ENCODE data around the gene LILRB1. TPM values are rescaled to one million over a fixed set of nuclear protein-coding genes. Genes with fewer than 3 reads are reported as not detected.

Gene LILRB1
- total and polyA plus RNA-seq, 9 of the 15 experiments (the other 6 are each of a cell fraction or from before 2014, with no cell fraction given), result not detected

DNA sequence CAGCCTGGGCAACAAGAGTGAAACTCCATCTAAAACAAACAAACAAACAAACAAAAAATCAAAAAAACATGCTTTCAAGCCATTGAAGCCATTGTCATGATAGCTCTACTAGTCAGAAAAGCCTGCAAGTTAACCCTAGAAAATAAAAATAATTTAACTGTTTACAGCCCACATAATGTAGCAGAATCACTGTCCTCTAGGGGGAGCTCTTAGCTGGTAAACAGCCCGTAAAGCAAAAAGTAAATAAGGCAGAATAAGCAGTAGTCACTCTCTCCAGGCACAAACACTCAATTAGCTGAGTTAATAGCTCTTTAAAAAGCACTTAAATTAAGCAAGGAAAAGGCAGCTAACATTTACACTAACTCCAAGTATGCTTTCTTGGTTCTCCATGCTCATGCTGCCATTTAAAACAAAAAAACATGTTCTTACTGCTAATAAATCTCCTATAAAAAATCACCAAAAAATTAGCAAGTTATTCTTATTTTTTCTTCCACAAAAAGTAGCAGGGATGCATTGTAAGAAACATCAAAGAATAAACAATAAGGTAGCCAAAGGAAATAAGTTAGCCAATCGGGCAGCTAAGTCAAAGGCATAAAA, 43.8 kb downstream of the LILRB1 start (continued):
- TF ChIP-seq MAFK (IDR thresholded peaks at IDR 0.05; ENCODE audit: low read length) (no peak), ZZZ3 (IDR thresholded peaks at IDR 0.05) (no peak), POLR3G (IDR thresholded peaks at IDR 0.05; ENCODE audit: extremely low read depth, insufficient read length, insufficient replicate concordance) (no peak), POLR2H (tag; IDR thresholded peaks at IDR 0.05; ENCODE audit: low read depth) (no peak), FOXP1 (CRISPR knock-in tag; IDR thresholded peaks at IDR 0.05) (peak; percentile 50; the same call in 1 of the 2 replicates), ASH1L (IDR thresholded peaks at IDR 0.05; ENCODE audit: borderline replicate concordance, low read depth, partially characterized antibody) (no peak)
- TF ChIP-seq, protein P1, sequence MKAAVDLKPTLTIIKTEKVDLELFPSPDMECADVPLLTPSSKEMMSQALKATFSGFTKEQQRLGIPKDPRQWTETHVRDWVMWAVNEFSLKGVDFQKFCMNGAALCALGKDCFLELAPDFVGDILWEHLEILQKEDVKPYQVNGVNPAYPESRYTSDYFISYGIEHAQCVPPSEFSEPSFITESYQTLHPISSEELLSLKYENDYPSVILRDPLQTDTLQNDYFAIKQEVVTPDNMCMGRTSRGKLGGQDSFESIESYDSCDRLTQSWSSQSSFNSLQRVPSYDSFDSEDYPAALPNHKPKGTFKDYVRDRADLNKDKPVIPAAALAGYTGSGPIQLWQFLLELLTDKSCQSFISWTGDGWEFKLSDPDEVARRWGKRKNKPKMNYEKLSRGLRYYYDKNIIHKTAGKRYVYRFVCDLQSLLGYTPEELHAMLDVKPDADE (conservative IDR thresholded peaks at IDR 0.05; ENCODE audit: control insufficient read depth, low read depth, low read length), result no peak
- TF ChIP-seq, protein P2, sequence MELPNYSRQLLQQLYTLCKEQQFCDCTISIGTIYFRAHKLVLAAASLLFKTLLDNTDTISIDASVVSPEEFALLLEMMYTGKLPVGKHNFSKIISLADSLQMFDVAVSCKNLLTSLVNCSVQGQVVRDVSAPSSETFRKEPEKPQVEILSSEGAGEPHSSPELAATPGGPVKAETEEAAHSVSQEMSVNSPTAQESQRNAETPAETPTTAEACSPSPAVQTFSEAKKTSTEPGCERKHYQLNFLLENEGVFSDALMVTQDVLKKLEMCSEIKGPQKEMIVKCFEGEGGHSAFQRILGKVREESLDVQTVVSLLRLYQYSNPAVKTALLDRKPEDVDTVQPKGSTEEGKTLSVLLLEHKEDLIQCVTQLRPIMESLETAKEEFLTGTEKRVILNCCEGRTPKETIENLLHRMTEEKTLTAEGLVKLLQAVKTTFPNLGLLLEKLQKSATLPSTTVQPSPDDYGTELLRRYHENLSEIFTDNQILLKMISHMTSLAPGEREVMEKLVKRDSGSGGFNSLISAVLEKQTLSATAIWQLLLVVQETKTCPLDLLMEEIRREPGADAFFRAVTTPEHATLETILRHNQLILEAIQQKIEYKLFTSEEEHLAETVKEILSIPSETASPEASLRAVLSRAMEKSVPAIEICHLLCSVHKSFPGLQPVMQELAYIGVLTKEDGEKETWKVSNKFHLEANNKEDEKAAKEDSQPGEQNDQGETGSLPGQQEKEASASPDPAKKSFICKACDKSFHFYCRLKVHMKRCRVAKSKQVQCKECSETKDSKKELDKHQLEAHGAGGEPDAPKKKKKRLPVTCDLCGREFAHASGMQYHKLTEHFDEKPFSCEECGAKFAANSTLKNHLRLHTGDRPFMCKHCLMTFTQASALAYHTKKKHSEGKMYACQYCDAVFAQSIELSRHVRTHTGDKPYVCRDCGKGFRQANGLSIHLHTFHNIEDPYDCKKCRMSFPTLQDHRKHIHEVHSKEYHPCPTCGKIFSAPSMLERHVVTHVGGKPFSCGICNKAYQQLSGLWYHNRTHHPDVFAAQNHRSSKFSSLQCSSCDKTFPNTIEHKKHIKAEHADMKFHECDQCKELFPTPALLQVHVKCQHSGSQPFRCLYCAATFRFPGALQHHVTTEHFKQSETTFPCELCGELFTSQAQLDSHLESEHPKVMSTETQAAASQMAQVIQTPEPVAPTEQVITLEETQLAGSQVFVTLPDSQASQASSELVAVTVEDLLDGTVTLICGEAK (IDR thresholded peaks at IDR 0.05), result no peak
- TF ChIP-seq, protein P2 (CRISPR knock-in tag; IDR thresholded peaks at IDR 0.05), result no peak
- TF ChIP-seq, protein P3, sequence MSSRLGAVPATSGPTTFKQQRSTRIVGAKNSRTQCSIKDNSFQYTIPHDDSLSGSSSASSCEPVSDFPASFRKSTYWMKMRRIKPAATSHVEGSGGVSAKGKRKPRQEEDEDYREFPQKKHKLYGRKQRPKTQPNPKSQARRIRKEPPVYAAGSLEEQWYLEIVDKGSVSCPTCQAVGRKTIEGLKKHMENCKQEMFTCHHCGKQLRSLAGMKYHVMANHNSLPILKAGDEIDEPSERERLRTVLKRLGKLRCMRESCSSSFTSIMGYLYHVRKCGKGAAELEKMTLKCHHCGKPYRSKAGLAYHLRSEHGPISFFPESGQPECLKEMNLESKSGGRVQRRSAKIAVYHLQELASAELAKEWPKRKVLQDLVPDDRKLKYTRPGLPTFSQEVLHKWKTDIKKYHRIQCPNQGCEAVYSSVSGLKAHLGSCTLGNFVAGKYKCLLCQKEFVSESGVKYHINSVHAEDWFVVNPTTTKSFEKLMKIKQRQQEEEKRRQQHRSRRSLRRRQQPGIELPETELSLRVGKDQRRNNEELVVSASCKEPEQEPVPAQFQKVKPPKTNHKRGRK (tag; IDR thresholded peaks at IDR 0.05), result no peak
